Astrocyte (in vitro differentiated cells and primary cell): ENCODE data around the gene UGT1A4.

Experiments used
- CTCF ChIP-seq: IDR thresholded peaks from 2 replicates; pipeline ENCODE4 v1.5.1; 2011; ENCODE audit warnings: low read depth, mild to moderate bottlenecking, inconsistent platforms, low read length, moderate library complexity; ENCODE audit not compliant: insufficient read depth
- EZH2 ChIP-seq: IDR thresholded peaks from 2 replicates; pipeline ENCODE4 v1.6.1; 2012; ENCODE audit warnings: mild to moderate bottlenecking, low read length, inconsistent platforms; ENCODE audit not compliant: insufficient read depth

- no peak for TF ChIP-seq CTCF
- TF ChIP-seq EZH2 = no peak
These were observed 89.7 kb downstream of the UGT1A4 start for GRCh38 chr2:233807966-233808935.
